Type B pancreatic cell (in vitro differentiated cells): ENCODE data around the gene SSNA1. TPM values are rescaled to one million over a fixed set of nuclear protein-coding genes. Genes with fewer than 3 reads are reported as not detected.

Experiments
- DNase-seq: peaks from one replicate; pipeline ENCODE4 v3.0.0; 2021; ENCODE audit warnings: mixed read lengths; ENCODE audit not compliant: unreplicated experiment; ENCODE audit errors: extremely low spot score
- H3K27ac Mint-ChIP-seq: 2 replicates; pipeline ENCODE4 v1.8.0; 2021; ENCODE audit warnings: mild to moderate bottlenecking, mixed read lengths
- H3K27me3 Mint-ChIP-seq: 2 replicates; pipeline ENCODE4 v1.8.0; 2021; ENCODE audit warnings: mixed read lengths
- H3K36me3 Mint-ChIP-seq: 2 replicates; pipeline ENCODE4 v1.8.0; 2021; ENCODE audit warnings: mixed read lengths
- H3K4me1 Mint-ChIP-seq: one replicate; pipeline ENCODE4 v1.8.0; 2021; ENCODE audit warnings: mixed read lengths; ENCODE audit not compliant: unreplicated experiment
- H3K4me3 Mint-ChIP-seq: 2 replicates; pipeline ENCODE4 v1.8.0; 2021; ENCODE audit warnings: mild to moderate bottlenecking, mixed read lengths
- H3K9me3 Mint-ChIP-seq: 2 replicates; pipeline ENCODE4 v1.8.0; 2021; ENCODE audit warnings: mixed read lengths
- total RNA-seq: library from RNA; stranded (reverse); gene quantifications from 2 replicates; pipeline ENCODE4 v1.2.1, GENCODE V29; 2021; ENCODE audit warnings: low replicate concordance
- TF ChIP-seq, protein P1 (sequence below): fragments of 200-600 bp; sonication (generic); conservative IDR thresholded peaks from 2 replicates; pipeline ENCODE4 v1.5.0; 2021; ENCODE audit warnings: antibody characterized with exemption, mild to moderate bottlenecking

SSNA1 gene
- total RNA-seq, 1 donor from 2014 or later, result 64.9 TPM

DNA sequence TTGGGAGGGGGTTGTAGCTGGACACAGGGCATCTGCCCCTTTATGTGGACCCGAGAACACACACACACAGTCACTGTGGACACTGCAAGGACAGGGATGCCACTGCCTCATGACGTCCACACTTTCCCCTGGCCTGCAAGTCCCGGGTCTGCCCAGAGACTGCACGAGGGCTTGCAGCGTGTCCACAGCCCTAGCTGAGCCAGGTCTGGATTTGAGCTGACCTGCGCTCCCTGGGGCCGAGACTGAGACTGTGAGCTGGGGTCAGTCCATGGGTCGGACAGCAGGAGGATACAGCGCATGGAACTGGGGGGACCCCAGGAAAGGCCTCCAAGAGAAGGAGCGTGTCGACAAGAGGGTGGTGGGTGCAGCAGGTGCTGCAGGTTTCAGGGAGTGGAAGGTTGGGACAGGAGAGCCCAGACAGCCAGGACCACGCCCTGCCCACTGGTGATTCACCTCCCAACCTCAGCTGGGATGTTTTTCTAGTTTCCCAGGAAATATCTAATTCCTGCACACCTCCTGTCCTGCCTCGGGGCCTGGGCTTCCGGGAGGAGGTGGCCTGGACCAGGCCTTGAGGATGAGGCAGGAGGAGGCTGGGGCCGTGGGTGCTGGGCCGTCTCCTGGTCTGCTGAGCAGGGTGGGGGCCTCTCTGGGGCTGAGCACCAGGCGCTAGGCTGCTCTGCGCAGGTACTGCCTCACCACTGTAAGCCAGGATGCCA lies 38.0 kb downstream of the SSNA1 start:
- Mint-ChIP-seq H3K36me3 (no peaks in the 10 kb centered on the region), H3K4me1 (peaks cover 5% of the 10 kb centered on the region), H3K27me3 (peaks cover 3% of the 10 kb centered on the region), H3K4me3 (peak overlapping the region; percentile 41), H3K9me3 (no peaks in the 10 kb centered on the region), H3K27ac (no peak overlapping the region)
- no peak for DNase-seq
- TF ChIP-seq, protein P1, sequence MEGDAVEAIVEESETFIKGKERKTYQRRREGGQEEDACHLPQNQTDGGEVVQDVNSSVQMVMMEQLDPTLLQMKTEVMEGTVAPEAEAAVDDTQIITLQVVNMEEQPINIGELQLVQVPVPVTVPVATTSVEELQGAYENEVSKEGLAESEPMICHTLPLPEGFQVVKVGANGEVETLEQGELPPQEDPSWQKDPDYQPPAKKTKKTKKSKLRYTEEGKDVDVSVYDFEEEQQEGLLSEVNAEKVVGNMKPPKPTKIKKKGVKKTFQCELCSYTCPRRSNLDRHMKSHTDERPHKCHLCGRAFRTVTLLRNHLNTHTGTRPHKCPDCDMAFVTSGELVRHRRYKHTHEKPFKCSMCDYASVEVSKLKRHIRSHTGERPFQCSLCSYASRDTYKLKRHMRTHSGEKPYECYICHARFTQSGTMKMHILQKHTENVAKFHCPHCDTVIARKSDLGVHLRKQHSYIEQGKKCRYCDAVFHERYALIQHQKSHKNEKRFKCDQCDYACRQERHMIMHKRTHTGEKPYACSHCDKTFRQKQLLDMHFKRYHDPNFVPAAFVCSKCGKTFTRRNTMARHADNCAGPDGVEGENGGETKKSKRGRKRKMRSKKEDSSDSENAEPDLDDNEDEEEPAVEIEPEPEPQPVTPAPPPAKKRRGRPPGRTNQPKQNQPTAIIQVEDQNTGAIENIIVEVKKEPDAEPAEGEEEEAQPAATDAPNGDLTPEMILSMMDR, result no peak

DNA sequence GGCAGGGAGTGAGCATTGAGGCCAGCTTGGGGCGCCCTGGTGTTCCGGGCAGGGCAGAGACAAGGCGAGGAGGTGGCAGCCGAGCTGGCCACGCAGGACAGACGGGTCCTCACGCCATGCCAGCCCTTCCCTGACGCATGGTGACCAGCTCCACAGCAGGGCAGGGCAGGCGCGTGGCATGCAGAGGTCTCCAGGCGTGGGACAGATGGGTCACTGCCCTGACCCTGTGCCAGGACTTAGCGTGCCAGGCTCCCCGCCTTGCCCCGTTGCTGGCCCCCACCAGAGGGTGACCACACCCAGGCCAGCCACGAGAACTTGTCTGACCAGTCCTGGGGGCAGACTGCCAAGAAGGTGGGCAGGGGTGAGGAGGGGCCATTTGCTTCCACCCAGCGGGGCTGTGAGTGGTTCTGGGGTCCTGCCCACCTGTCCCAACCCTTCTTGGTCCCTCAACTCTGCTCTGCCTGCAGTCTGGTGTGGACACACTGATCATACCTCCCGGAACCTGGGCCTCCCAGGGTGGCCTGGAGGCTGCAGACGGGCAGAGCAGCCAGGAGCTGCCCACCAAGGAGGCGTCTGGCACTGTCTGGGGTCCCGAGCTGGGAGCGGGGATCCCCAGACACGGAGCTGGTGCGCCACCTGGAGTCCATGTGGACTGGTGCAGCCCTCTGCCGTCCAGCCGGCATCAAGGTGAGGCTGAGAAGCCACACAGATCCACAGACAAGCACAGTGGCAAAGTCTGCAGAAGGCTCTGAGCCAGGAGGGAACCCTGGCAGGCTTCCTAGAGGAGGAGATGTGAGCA lies 38.8 kb downstream of the SSNA1 start, which contains the start of gene RNF224:
TSS of gene RNF224 (plus strand) at position 449 of the 799 bp plus-strand sequence. CDS start 834 bp downstream, outside the sequence.
- Mint-ChIP-seq H3K4me3 (peak within 1 kb of the TSS; percentile 75), H3K27me3 (peaks cover 3% of the 10 kb centered on the region), H3K9me3 (no peaks in the 10 kb centered on the region), H3K27ac (peak within 1 kb of the TSS; percentile 91), H3K36me3 (no peaks in the 10 kb centered on the region), H3K4me1 (peaks cover 5% of the 10 kb centered on the region)
- DNase-seq, result peak; percentile 87
- TF ChIP-seq, protein P1, result peak; percentile 92

DNA sequence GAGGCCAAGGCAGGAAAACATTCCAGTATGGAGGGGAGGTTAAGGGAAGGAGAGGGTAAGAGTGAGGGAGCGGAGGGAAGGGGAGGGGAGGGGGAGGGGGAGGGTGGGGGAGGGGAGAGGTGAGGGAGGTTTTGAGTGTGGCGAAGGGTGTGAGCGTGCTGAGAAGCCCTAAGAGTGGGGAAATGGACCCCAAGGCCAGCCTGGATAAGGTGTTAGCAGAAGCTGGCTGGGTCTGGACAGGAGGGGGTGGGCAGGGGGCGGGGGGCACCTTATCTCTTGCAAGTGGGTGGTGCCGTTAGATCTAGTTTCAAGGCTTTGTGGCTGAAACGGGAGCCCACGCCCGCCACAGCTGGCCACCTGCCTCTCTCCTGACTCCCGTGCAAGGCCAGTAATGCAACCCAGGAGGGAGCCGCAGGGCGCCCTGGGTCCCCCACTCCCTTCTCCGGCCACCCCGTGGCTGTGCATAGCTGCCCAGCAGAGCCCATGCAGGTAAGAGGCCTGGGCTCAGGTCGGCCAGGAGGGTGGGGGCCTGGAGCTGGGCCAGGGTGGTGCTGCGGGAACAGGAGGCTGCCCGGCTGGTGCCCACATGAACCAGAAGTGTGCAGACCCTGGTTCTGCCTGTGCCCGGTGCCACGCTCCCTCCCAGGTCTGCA lies 39.5 kb downstream of the SSNA1 start:
- peaks cover 3% of the 10 kb centered on the region for H3K27me3 Mint-ChIP-seq
- peak overlapping the region; percentile 91 for H3K27ac Mint-ChIP-seq
- H3K9me3 Mint-ChIP-seq, result no peaks in the 10 kb centered on the region
- no peak for DNase-seq
- peak overlapping the region; percentile 75 for H3K4me3 Mint-ChIP-seq
- TF ChIP-seq, protein P1, result no peak
- peaks cover 5% of the 10 kb centered on the region for H3K4me1 Mint-ChIP-seq
- H3K36me3 Mint-ChIP-seq, result no peaks in the 10 kb centered on the region

DNA sequence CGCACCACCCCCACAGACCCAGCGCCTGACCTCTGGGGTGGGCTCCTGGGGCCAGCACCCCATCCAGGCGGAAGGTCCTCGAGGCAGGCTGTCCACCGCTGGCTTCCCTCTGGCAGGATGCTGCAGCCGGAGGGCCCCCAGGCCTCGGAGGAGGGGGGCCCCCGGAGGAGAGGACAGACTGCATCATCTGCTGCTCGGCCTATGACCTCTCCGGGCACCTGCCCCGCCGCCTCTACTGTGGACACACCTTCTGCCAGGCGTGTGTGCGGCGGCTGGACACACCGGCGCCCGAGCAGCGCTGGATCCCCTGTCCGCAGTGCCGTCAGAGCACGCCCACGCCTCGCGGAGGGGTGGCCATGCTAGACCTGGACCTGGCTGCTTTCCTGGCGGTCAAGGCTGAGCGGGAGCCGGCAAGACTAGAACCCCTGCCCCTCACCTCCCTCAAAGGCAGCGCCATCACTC lies 40.1 kb downstream of the SSNA1 start:
- no peak overlapping the region for H3K27ac Mint-ChIP-seq
- H3K36me3 Mint-ChIP-seq, result no peaks in the 10 kb centered on the region
- H3K4me1 Mint-ChIP-seq, result peaks cover 5% of the 10 kb centered on the region
- TF ChIP-seq, protein P1, result no peak
- peaks cover 3% of the 10 kb centered on the region for H3K27me3 Mint-ChIP-seq
- no peak overlapping the region for H3K4me3 Mint-ChIP-seq
- H3K9me3 Mint-ChIP-seq, result no peaks in the 10 kb centered on the region
- no peak for DNase-seq
